NCI-H748 (cell line): ENCODE results near the gene CLDN10.

Experiments
- DNase-seq: peaks from one replicate; lab custom pipeline; 2025; ENCODE audit not compliant: unreplicated experiment; lab: John Stamatoyannopoulos, UW

Gene CLDN10

DNA sequence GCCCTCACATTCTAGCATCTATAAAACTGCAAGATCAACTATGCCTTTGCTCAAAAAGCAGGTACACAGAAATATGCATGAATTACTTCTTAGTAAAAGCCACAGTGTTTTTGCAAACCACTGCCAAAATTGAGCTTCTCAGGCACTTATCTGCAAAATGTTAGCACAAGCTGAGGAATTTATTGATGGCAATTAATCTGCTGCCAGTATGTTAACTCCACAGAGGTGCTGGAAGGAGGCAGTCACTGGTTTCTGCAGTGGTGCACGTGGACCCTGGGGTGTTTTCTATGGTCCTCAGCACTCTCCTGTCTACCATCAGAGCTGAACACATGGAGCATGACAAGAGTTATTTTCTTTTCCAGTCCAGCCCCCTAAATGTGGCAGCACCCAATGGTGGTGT lies 44.2 kb downstream of the CLDN10 start:
- no peak for DNase-seq

DNA sequence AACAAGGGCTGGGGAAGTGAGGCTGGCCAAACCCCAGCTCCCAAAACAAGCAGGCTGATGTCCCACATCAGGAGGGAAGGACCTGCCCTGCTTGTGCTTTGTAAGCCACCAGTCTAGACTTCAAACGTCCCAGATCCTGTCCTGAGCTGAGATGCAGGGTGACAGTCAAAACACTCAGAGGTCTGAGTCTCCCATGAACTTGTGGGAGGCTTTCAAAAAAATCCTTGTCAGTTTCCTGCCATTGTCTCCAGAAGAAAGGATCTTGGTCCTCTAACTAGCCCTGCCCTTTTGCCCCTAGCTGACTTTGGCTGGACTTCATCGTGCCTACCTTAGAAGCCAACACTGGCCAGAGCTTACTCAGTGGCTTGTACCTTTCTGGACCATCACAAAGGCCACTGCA lies 48.7 kb downstream of the CLDN10 start:
- DNase-seq = no peak

DNA sequence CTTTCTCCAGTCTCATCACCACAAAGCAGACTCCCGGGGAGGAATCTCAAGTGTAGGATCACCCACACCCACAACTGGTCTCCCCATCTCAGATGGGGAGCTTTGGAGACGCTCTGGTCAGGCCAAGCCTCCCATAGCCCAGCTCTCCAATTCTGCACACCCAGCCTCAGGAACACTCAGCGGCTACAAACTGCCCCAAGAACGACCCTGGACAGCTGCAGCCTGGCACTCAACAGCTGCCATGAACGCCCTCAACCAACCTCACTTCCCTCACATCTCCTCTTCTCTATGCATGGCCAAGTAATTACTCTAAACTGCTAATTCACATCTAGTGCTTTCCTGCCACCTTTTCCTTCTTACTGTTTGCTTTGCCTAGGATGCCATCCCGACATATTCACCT lies 49.4 kb downstream of the CLDN10 start:
- no peak for DNase-seq

DNA sequence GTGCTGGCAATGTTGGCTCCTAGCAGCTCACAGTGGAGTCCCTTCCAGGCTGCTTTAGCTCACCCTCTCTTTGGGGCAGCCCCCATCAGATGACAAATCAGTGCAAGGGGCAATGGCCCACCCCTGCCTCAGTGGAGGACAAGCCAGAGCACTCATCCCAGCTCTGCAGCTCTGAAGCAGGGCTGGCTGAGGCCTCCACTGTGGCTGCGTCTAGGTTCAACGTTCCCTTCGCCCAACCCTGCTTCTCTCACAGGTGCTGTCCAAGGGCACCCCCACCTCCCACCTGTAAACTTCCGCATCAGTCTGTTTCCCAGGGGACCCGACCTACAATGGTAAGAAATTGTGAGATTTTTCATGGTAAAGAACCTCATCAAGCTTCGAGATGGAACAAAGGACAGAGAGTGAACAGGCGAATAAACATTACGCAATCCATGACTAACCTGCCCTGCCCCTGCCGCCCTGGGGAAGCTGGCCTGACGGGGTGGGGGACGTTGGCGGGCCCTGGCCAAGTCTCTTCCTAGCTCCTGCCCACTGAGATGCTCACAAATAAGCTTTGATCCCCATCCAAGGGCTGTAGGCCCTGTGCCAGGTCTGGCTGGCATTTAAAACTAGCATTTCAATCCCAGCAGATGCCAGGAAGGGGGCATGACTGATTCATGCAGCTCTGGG lies 51.5 kb downstream of the CLDN10 start:
- DNase-seq = peak; percentile 6

DNA sequence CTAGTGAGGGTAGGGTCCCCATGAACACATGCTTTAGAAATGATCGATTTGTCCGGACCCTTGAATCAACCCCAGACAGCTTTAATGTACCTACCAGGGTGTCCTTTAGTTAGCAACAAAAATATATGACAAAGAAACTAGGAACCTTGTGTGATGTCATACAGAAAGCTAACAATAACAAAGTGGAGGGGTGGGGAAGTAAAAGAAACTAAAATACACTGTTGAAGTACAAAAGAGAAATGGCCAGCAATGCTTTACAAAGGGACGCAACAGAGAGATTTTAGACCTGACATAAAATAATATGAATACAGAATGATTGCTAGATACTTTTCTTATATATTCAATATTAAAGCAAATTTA lies 52.0 kb downstream of the CLDN10 start:
- DNase-seq = no peak

DNA sequence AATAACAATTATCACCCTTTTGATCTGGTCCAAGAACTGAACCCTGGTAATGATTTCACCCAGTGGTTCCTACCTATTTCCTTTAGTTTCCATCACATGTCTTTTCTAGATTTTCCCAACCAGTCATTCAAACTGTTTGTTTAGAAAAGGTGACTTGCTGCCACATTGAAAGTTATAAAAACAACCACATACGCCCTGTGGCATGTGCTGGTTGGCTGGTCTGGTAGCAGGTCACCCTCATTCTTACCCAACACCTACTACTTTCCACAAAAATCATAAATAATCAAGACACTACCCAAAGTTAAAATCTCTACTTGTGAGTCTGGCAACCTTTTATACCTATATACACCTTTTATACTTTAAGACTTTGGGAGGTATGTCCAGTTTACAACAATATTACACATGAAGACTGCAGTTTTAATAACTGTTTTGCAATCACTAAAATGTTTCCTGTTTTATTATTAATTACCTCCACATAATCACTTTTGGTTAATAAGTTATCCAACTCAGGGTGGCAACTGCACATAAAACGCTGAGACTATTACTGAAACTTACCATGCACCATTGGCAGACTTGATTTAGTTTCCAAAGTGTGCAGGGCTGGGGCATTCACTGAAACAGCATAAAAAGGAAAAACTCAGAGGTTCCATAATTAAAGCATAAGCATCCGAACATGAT lies 53.1 kb downstream of the CLDN10 start:
- DNase-seq = no peak

DNA sequence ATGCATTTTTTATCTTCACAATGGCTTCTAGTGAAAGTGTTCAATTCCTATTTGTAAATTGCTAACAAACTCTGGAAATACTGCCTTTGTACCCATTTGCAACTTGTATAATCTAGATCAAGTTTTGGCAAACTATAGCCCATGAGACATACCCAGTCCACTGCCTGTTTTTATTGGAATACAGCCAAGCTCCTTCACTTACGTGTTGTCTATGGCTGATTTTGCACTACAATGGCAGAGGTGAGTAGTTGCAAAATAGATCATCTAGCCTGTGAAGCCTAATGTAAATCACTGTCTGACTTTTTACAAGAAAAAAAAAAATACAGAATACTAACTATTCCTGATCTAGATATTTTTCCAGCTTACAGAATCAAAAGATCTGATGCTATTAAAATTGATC lies 54.8 kb downstream of the CLDN10 start:
- peak; percentile 31 for DNase-seq

DNA sequence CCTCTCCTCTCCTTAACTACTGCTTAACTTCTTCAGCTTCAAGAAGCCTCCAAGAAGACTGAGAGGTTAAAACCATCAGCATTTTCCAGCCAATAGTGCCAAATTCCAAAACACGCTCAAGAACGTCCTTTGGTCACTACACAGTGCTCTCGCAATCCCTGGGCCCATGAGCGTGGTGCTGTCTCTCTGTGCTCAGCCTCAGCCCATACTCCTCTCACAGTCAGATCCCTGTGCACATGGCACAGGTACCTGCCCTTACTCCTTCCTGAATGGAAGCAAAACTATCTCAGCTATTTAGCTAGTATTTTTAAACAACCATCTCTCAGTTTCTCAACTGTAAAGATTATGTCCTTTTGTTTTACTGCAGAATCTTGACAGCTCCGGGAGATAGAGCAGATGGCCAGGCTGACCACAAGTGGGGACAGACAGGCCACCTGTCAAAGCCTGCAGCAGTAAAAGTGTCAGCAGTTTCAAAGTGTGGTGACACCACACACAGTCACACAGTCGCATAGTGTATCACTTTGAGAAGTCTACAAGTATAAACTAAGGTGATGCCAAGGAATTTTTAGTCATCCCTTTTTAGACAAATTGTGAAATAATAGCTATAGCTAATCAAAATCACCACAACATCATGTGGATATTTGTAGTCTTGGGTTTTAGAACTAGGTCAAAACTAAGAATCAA lies 56.3 kb downstream of the CLDN10 start:
- DNase-seq = no peak

DNA sequence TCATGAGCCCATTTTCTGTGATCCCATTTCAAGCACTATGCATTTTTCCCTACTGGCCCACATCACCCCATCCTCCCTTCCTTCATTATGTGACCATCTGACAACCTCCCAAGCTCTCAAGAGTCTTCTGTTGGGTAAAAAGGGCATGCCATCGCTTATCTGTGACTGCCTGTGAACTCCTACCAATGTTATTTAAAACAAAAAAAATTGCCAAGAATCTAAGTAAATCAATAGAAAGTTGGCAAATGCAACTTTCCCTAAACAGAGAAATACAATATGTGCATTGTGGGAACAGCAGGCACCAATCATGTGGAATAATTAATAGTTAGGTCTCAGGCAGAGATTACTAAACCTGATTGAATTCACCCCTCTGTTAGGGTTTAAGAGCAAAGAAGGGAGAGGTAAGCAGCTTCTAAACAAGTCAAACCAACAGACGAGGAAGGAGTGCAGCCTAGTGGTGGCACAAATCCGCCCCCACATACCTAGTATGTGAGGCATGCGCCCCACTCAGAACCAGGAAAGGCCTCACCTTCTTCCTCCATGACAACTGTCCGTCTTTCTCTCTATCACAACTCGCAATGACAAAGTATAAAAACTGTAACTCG lies 62.2 kb downstream of the CLDN10 start:
- DNase-seq = no peak

DNA sequence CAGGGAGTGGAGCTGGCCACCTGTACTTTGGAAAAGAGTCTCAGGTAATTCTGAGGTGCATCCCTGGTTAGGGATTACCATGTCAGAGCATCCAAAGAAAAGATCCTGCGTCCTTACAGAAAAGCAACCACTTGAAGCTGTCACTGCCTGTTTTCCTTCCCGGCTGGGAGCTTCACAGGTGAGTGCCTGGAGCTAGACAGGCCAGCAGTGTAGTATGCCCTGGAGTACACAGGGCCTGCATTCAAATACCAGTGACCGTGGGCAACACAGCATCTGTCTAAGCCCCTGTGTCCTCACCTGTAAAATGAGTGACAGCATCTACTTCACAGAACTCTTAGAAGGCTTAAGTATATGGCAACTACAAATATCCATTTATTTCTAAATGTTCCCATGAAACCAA lies 63.0 kb downstream of the CLDN10 start:
- DNase-seq = no peak

DNA sequence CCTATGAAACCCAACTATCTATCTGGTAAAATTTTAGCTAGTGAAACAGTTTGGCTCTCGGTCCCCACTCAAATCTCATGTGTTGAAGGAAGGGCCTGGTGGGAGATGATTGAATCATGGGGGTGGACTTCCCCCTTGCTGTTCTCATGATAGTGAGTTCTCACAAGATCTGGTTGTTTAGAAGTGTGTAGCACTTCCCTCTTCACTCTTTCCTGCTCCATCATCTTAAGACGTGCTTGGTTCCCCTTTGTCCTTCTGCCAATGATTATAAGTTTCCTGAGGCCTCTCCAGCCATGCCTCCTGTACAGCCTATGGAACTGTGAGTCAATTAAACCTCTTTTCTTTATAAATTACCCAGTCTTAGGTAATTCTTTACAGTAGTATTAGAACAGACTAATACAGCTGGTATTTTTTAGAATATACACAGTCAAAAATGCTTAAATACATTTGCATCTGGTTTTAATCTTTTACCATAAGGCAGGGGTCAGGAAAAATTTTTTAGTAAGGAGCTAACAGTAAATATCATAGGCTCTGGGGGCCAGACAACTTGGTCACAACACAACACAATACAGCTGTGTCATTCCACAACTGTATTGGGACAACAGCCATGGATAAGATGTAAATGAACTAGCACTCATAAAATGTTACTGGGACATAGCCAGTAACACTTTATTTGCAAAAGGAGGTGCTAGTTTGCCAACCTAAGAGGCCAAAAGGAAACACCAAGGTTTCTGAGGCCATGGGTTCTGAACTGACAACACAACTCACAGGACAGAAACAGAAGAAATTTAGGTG lies 67.7 kb downstream of the CLDN10 start:
- no peak for DNase-seq

DNA sequence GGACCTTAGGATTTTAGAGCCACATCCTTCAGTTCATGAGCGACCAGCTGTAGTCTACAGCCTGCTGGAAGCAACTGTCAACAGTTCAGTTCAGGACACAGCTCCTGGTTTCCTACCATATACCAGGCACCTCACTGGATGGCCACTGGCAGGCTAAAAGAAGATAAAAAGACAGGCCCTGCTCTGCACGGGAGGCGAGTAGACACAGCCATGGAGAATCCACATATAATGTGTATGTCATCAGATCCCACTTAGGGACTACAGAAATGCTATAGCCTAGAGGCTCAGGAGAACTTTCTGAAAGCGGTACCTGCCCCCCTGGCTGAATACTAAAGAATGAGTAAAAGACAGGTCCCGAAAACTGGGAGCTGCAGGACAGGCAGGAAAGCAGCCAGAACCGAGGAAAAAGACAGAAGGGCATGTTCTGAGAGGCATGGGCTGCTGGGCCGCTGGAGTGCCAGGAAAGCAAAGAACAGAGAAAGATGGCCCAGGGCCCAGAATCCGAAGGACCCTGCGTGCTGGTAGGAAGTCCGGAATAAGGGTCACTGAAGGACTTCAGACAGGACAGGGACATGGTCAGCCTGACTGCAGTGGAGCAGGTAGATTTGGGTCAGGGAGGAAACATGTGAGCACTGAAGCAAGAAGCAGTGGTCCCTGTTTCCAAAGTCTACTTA lies 68.4 kb downstream of the CLDN10 start:
- DNase-seq = no peak

DNA sequence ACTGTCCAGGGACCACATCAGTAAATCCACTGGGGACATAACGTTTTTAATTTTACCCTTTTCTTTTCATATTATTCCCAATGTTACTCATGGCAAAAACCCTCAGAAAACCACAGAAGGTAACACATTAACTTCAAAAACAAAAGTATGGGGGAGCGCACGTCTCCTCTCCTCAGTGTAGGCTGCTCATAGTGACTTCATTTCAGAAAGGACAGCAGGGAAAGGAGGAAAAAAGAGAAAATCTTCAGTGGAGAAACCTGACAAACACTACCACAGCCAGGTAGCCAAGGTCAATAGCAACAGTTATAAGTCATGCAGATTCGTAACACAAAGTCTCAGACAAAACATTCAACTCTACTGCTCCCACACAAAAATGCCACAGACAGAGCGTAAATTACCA lies 70.6 kb downstream of the CLDN10 start:
- DNase-seq = no peak

DNA sequence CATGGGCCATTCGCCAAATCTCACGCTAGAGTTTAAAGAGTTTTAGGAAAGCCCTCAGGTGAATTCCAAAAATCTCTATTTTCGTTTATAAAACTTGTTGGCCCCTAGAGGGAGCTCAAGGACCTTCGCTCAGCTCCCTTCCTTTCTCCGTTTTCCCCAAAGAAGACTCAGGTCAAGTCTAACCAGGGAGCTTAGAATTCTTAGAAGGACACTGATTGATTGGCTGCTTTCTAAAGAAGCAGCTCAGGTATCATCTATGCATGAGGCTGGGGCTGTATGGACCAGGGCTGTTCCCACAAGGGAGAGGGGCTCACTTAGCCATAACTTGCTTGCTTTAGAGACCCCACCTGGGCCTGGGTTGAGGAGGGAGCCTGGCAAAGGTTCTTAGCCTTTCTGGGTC lies 71.5 kb downstream of the CLDN10 start:
- peak; percentile 55 for DNase-seq

DNA sequence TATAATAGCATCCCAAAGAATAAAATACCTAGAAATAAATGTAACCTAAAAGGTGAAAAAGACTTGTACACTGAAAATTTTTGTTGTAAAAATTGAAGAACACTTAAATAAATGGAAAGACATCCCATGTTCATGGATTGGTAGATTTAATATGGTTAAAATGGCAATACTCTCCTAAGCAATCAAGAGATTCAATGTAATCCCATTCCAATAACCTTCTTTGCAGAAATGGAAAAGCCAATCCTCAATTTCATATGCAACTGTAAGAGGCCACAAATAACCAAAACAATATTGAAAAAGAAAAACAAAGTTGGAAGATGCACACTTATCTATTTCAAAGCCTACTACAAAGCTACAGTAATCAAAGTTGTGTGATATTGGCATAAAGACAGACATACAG lies 74.2 kb downstream of the CLDN10 start:
- DNase-seq = no peak

DNA sequence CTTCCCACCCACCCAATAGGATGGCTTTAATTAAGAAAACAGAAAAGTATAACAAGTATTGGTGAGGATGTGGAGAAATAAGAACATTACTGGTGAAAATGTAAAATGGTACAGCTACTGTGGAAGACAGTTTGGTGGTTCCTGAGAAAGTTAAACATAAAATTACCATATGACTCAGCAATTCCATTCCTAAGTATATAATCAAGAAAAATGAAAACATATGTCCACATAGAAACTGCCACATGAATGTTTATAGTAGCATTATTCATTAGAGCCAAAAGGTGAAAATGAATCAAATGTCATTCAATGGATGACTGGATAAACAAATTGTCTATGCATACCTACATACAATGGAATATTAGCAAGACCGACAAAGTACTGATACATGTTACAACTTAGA lies 75.1 kb downstream of the CLDN10 start:
- DNase-seq = no peak

DNA sequence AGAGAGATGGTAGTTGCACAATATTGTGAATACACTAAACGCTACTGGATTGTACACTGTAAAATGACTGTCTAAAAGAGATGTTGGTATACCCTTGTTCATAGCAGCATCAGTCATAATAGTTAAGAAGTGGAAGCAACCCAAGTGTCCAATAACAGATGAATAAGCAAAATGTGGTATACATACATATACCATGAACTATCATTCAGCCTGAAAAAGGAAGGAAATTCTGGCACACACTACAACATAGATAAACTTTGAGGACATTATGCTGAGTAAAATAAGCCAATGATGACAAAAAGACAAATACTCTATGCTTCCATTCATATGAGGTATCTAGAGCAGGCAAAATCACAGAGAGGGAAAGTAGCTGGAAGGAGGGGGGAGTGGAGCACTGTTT lies 76.0 kb downstream of the CLDN10 start:
- no peak for DNase-seq

DNA sequence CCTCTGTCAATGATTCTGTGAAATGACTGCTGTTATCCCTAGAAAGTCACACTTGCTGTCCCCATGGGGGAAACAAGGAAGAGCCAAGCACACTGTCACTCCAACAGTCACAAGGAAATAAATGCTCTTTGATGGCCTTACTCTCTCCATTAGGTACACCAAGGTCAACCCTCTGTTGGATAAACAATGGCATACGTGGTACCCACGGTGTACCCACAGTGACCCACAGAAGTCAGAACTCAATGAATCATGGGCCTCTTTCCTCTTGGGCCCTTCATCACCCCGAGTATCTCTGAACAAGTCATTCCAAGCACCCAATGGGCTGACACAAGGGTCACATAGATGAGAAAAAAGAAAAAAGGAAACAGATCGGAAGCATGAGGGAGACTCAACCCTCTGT lies 76.6 kb downstream of the CLDN10 start:
- DNase-seq = no peak
